SK-N-SH (cell line): ENCODE measurements around the gene EIF3D. TPM values are rescaled to one million over a fixed set of nuclear protein-coding genes. Genes with fewer than 3 reads are reported as not detected.

ENCODE experiments used
- CTCF ChIA-PET: fragments of 300-600, 350-600 bp; formaldehyde crosslinking; extraction: SDS; loops from one replicate; lab custom pipeline; 2021; lab: Yijun Ruan, JAX
- POLR2A ChIA-PET: fragments of 350-600 bp; sonication (Branson Sonifier 250); formaldehyde crosslinking; extraction: SDS; loops from one replicate; lab custom pipeline; 2020; ENCODE audit warnings: antibody characterized with exemption, inconsistent platforms; lab: Yijun Ruan, JAX
- DNase-seq: peaks from one replicate; pipeline ENCODE4 v3.0.0; 2012
- H2AFZ ChIP-seq: fragments of 200-600 bp; sonication (generic); 2 replicates; pipeline ENCODE4 v1.8.1; 2016; ENCODE audit warnings: antibody characterized with exemption, mild to moderate bottlenecking, low read depth
- H3F3A ChIP-seq: fragments of 200-600 bp; sonication (generic); replicated peaks from 2 replicates; pipeline ENCODE3; 2016; ENCODE audit warnings: antibody characterized with exemption, mild to moderate bottlenecking; ENCODE audit not compliant: insufficient read depth
- H3K27ac ChIP-seq, 2 experiments: fragments of 200-500 bp in 1 of 2; fragments of 200-600 bp in 1 of 2; sonication (Bioruptor generic) in 1 of 2; sonication (generic), shearing (Covaris generic) in 1 of 2; 2 replicates each; pipeline versions ENCODE4 v1.5.1 to v1.6.1; 2014 to 2016; ENCODE audit warnings: low read depth in 2 of 2, inconsistent platforms in 1 of 2, low read length in 1 of 2, mild to moderate bottlenecking in 1 of 2, mixed read lengths in 1 of 2
- H3K27me3 ChIP-seq: fragments of 200-600 bp; sonication (generic), shearing (Covaris generic); 2 replicates; pipeline ENCODE4 v1.6.1; 2016; ENCODE audit warnings: mixed run types; ENCODE audit not compliant: insufficient read depth
- H3K36me3 ChIP-seq, 2 experiments: fragments of 200-500 bp in 1 of 2; fragments of 200-600 bp in 1 of 2; sonication (Bioruptor generic) in 1 of 2; sonication (generic) in 1 of 2; replicated peaks in 1 of 2; 2 replicates each; pipeline versions ENCODE3 to v1.5.1; 2014 to 2016; ENCODE audit warnings: low read length in 1 of 2, mild to moderate bottlenecking in 1 of 2; ENCODE audit not compliant: insufficient read depth in 2 of 2, control insufficient read depth in 1 of 2
- H3K4me1 ChIP-seq, 2 experiments: fragments of 200-500 bp in 1 of 2; fragments of 200-600 bp in 1 of 2; sonication (Bioruptor generic) in 1 of 2; sonication (generic), shearing (Covaris generic) in 1 of 2; 2 replicates each; pipeline versions ENCODE4 v1.5.1 to v1.6.1; 2014 to 2016; ENCODE audit warnings: low read depth in 1 of 2, low read length in 1 of 2, mixed run types in 1 of 2; ENCODE audit not compliant: insufficient read depth in 2 of 2, control insufficient read depth in 1 of 2
- H3K4me2 ChIP-seq: fragments of 200-600 bp; sonication (generic), shearing (Covaris generic); 2 replicates; pipeline ENCODE4 v1.6.1; 2017; ENCODE audit warnings: mixed run types
- H3K4me3 ChIP-seq, 2 experiments: fragments of 200-500 bp in 1 of 2; fragments of 200-600 bp in 1 of 2; sonication (Bioruptor generic) in 1 of 2; sonication (generic), shearing (Covaris generic) in 1 of 2; 2 replicates each; pipeline versions ENCODE4 v1.5.1 to v1.8.1; 2014 to 2016; ENCODE audit warnings: low read depth in 2 of 2, inconsistent platforms in 1 of 2, low read length in 1 of 2, mild to moderate bottlenecking in 1 of 2, mixed read lengths in 1 of 2, moderate library complexity in 1 of 2
- H3K79me2 ChIP-seq: fragments of 200-600 bp; sonication (generic); 2 replicates; pipeline ENCODE4 v1.8.1; 2017; ENCODE audit warnings: mild to moderate bottlenecking; ENCODE audit not compliant: insufficient read depth
- H3K9ac ChIP-seq: fragments of 200-600 bp; sonication (generic); 2 replicates; pipeline ENCODE4 v1.6.1; 2017; ENCODE audit warnings: mixed run types
- H3K9me2 ChIP-seq: fragments of 200-600 bp; sonication (generic); 2 replicates; pipeline ENCODE4 v1.6.1; 2017; ENCODE audit warnings: mixed run types
- H3K9me3 ChIP-seq: fragments of 200-600 bp; sonication (generic); 2 replicates; pipeline ENCODE4 v1.6.1; 2017; ENCODE audit warnings: mixed run types, mild to moderate bottlenecking, moderate library complexity
- H4K20me1 ChIP-seq: fragments of 200-600 bp; sonication (generic); 2 replicates; pipeline ENCODE4 v1.6.1; 2017; ENCODE audit warnings: mild to moderate bottlenecking, mixed run types; ENCODE audit not compliant: insufficient read depth
- CHD2 ChIP-seq: fragments of 150-350 bp; IDR thresholded peaks from 2 replicates; pipeline ENCODE4 v1.6.1; 2018; ENCODE audit warnings: low read length; ENCODE audit not compliant: partially characterized antibody
- CTCF ChIP-seq: fragments of 200-600 bp; sonication (generic); IDR thresholded peaks from 2 replicates; pipeline ENCODE4 v1.6.1; 2017; ENCODE audit warnings: antibody characterized with exemption, mild to moderate bottlenecking, moderate library complexity
- EP300 ChIP-seq, 2 experiments: IDR thresholded peaks; 2 replicates each; pipeline versions ENCODE4 v1.4.0 to v1.6.1; 2012; ENCODE audit warnings: borderline replicate concordance in 1 of 2, low read depth in 1 of 2, low read length in 1 of 2
- FOXJ3 ChIP-seq: sonication (generic); formaldehyde crosslinking; IDR thresholded peaks from 2 replicates; pipeline ENCODE4 v1.5.1; 2020; ENCODE audit warnings: mild to moderate bottlenecking, missing genetic modification reagents
- GABPA ChIP-seq: IDR thresholded peaks from 2 replicates; pipeline ENCODE4 v1.4.0; 2012; ENCODE audit warnings: low read depth, mild to moderate bottlenecking
- JUND ChIP-seq: IDR thresholded peaks from 2 replicates; pipeline ENCODE4 v1.4.0; 2012
- MXI1 ChIP-seq: IDR thresholded peaks from 2 replicates; pipeline ENCODE4 v1.6.1; 2012; ENCODE audit warnings: mild to moderate bottlenecking, low read depth, low read length, improper control_type of control experiment
- NFIC ChIP-seq: IDR thresholded peaks from 2 replicates; pipeline ENCODE4 v1.4.0; 2012; ENCODE audit warnings: borderline replicate concordance
- NRF1 ChIP-seq: IDR thresholded peaks from 2 replicates; pipeline ENCODE4 v1.6.1; 2012; ENCODE audit warnings: low read depth, mild to moderate bottlenecking, low read length
- POLR2AphosphoS5 ChIP-seq: IDR thresholded peaks from 2 replicates; pipeline ENCODE4 v1.6.1; 2012; ENCODE audit warnings: low read depth, low read length
- RAD21 ChIP-seq: IDR thresholded peaks from 2 replicates; pipeline ENCODE4 v1.6.1; 2012; ENCODE audit warnings: mild to moderate bottlenecking, low read length
- RCOR1 ChIP-seq: fragments of 150-350 bp; IDR thresholded peaks from 2 replicates; pipeline ENCODE4 v1.6.1; 2017; ENCODE audit warnings: antibody characterized with exemption, low read length
- RFX5 ChIP-seq: IDR thresholded peaks from 2 replicates; pipeline ENCODE4 v1.6.1; 2012; ENCODE audit warnings: mild to moderate bottlenecking, improper control_type of control experiment, low read length
- SIN3A ChIP-seq: IDR thresholded peaks from 2 replicates; pipeline ENCODE4 v1.6.1; 2012; ENCODE audit warnings: low read depth, mild to moderate bottlenecking, low read length, moderate library complexity, borderline replicate concordance
- SMC3 ChIP-seq: IDR thresholded peaks from 2 replicates; pipeline ENCODE4 v1.6.1; 2012; ENCODE audit warnings: low read depth, low read length, improper control_type of control experiment
- TAF1 ChIP-seq: IDR thresholded peaks from 2 replicates; pipeline ENCODE4 v1.6.1; 2012; ENCODE audit warnings: low read depth, mild to moderate bottlenecking, low read length, moderate library complexity, borderline replicate concordance
- TEAD4 ChIP-seq: IDR thresholded peaks from 2 replicates; pipeline ENCODE4 v1.4.0; 2012; ENCODE audit warnings: mild to moderate bottlenecking, borderline replicate concordance; ENCODE audit not compliant: insufficient read depth
- USF1 ChIP-seq: IDR thresholded peaks from 2 replicates; pipeline ENCODE4 v1.4.0; 2012; ENCODE audit warnings: low read depth, borderline replicate concordance
- WGBS: methylation state at CpG from one replicate; pipeline ENCODE4 v1.1.6; 2017; ENCODE audit warnings: low lambda C conversion rate; 5-methylcytosine and 5-hydroxymethylcytosine counted together
- polyA plus RNA-seq, 3 experiments: library from polyadenylated mRNA; depleted of rRNA; stranded (reverse); fragments of >200 nt; gene quantifications; 2 replicates each; pipeline ENCODE4 v1.2.3, GENCODE V29; 2012
- TF ChIP-seq, protein P1 (sequence below): IDR thresholded peaks from 2 replicates; pipeline ENCODE4 v1.4.0; 2012; ENCODE audit warnings: low read depth
- TF ChIP-seq, protein P2 (sequence below): fragments of 150-350 bp; IDR thresholded peaks from 2 replicates; pipeline ENCODE4 v1.6.1; 2017; ENCODE audit warnings: antibody characterized with exemption, low read length, low read depth, borderline replicate concordance

Gene EIF3D
- polyA plus RNA-seq, 1 of the 3 experiments (the other 2 are of a cell fraction) = 423 TPM

DNA sequence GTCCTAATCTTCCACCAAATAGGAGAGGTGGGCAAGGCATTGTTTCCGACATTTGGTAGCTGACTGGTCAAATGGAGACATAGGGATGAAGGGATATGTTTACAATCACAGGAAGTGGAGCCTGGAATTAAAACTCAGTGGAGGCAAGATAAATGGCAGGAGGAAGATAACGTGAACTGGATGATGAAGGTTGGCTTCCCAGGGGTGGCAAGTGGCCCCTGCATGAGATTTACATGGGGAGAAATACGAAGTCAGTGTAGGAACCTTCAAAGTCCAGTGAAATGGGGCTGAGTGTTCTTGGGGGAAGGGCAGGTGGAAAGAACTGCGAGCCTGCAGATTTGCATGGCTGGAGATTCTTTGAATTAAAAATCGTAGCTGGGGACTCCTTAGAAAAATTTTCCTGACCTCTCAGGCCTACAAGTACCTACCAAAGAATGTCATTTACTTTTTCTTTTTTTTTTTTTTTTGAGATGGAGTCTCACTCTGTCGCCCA lies 21.4 kb downstream of the EIF3D start:
- peak overlapping the region; percentile 3 to 80; a peak in 3 of 4 replicates for H3K27ac ChIP-seq
- POLR2A ChIA-PET = interaction anchor here (0.7 to 1.6 kb wide), 6 partner anchors 13 to 83 kb away, joined by 3 to 9 read pairs (median 5); partner anchors contain the start of genes EIF3D and TXN2

DNA sequence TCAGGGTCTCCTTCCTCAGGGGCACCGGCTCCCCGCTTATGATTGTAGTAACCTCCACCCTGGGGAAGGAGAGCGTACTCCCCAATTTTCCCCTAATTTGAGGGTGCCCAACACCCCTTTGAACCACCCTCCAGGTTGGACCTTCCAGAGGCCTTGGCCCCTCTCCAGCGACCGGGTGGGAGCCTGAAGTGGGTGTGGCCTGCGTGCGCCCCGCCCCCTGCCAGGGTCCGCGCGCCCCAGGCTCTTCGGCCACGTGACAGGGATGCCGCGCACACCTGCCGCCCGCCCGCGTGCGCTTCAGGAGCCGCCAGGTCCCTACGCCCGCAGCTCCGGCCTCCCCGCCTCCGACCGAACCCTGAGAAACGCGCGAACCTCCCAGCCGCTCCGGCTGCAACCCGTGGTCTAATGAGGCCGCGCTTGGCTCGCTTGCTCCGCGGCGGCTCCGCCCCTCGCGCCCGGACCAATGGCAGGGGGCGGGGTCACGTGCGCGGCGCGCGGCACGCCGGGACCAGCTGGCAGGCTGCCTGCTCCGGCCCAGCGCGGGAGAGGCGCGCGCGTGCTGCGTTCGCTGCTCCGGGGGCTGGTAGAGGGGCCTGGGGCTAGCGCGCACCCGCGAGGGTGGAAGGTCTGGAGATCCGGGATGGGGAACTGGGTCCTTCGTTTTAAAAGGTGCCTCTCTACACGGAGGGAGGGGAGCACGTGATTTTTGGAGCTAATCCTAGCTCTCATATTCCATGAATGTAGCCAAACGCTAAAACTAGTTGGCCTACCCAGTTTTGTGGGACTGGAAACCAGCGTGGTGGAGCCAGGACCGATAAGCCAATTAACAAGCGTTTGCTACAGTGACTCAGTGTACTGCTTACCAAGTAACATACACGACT lies 22.1 kb downstream of the EIF3D start, which contains the start of gene FOXRED2:
Gene FOXRED2 (minus strand): TSS at position 404 of the 881 bp plus-strand sequence. CDS start 618 bp downstream, outside the sequence.
- DNase-seq = peak; percentile 99
- H3K4me1 ChIP-seq = peaks cover 0 to 18% of the 10 kb centered on the region in 2 experiments; a peak in 2 of 4 replicates
- H3K9me2 ChIP-seq = no peaks in the 10 kb centered on the region
- peak within 1 kb of the TSS; percentile 81 for H3K4me2 ChIP-seq
- peak within 1 kb of the TSS; percentile 82 for H2AFZ ChIP-seq
- peak within 1 kb of the TSS; percentile 3 to 80; a peak in 3 of 4 replicates for H3K27ac ChIP-seq
- H3K36me3 ChIP-seq = peaks cover 8 to 17% of the 10 kb centered on the region in 2 experiments
- 27% methylated on average over 14 of the region's 75 CpGs for WGBS
- no peaks in the 10 kb centered on the region for H3K27me3 ChIP-seq
- TF ChIP-seq TEAD4 (no peak), JUND (no peak), SMC3 (no peak), NFIC (peak; percentile 85), RFX5 (no peak), TAF1 (peak; percentile 81; the same call in 1 of the 2 replicates), MXI1 (peak; percentile 93), CTCF (no peak), CHD2 (peak; percentile 66), POLR2AphosphoS5 (peak; percentile 66; the same call in 1 of the 2 replicates), RCOR1 (no peak), FOXJ3 (CRISPR knock-in tag) (no peak), USF1 (peak; percentile 92), NRF1 (0 out of 2 replicates have a peak, but pooled peaks have one; percentile 37), RAD21 (no peak)
- TF ChIP-seq, protein P1, sequence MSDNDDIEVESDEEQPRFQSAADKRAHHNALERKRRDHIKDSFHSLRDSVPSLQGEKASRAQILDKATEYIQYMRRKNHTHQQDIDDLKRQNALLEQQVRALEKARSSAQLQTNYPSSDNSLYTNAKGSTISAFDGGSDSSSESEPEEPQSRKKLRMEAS = peak; percentile 94; the same call in 1 of the 2 replicates
- TF ChIP-seq, protein P2, sequence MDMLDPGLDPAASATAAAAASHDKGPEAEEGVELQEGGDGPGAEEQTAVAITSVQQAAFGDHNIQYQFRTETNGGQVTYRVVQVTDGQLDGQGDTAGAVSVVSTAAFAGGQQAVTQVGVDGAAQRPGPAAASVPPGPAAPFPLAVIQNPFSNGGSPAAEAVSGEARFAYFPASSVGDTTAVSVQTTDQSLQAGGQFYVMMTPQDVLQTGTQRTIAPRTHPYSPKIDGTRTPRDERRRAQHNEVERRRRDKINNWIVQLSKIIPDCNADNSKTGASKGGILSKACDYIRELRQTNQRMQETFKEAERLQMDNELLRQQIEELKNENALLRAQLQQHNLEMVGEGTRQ = peak; percentile 81
- TF ChIP-seq, all 33 proteins: peak for 9
- Histone ChIP-seq H4K20me1 (peaks cover 4% of the 10 kb centered on the region; the same call in 1 of the 2 replicates), H3K4me3 (peak within 1 kb of the TSS; percentile 51 to 58), H3K9ac (peak within 1 kb of the TSS; percentile 44; the same call in 1 of the 2 replicates), H3K79me2 (no peaks in the 10 kb centered on the region), H3F3A (peaks cover 30% of the 10 kb centered on the region), H3K9me3 (no peaks in the 10 kb centered on the region)
- POLR2A ChIA-PET = interaction anchor here (0.7 to 1.6 kb wide), 8 partner anchors 14 to 269 kb away, joined by 3 to 9 read pairs (median 4); partner anchors contain the start of genes EIF3D, IFT27 and TXN2
- CTCF ChIA-PET = interaction anchor here (1.4 to 2.0 kb wide), 3 partner anchors 20 to 267 kb away, joined by 4 to 5 read pairs (median 4); no protein-coding TSS in a partner anchor

More for the DNA sequence above, 21.4 kb downstream of the EIF3D start:
- TF ChIP-seq SIN3A (no peak), GABPA (no peak), NFIC (no peak), EP300 (IDR thresholded peaks at IDR 0.05; ENCODE audit: borderline replicate concordance in 1 of 2, low read depth in 1 of 2, low read length in 1 of 2) (no peak)
- no peak for DNase-seq
- H3K4me1 ChIP-seq = peaks cover 0 to 18% of the 10 kb centered on the region in 2 experiments; a peak in 2 of 4 replicates
- no peaks in the 10 kb centered on the region for H3K9me2 ChIP-seq
- WGBS = 95% methylated on average over 6 of the region's 6 CpGs
- no peak overlapping the region for H3K9ac ChIP-seq
- peak overlapping the region; percentile 82; the same call in 1 of the 2 replicates for H2AFZ ChIP-seq
- peaks cover 31% of the 10 kb centered on the region for H3F3A ChIP-seq
- CTCF ChIA-PET = interaction anchor here (0.6 to 1.6 kb wide), 2 partner anchors 13 to 266 kb away, joined by 3 to 4 read pairs; no protein-coding TSS in a partner anchor
- H3K27me3 ChIP-seq = no peaks in the 10 kb centered on the region
- H3K79me2 ChIP-seq = no peaks in the 10 kb centered on the region
- H3K4me3 ChIP-seq = peak overlapping the region; percentile 51 to 58; a peak in 3 of 4 replicates
- H3K9me3 ChIP-seq = no peaks in the 10 kb centered on the region
- H3K36me3 ChIP-seq = peaks cover 10 to 24% of the 10 kb centered on the region in 2 experiments
- H3K4me2 ChIP-seq = peak overlapping the region; percentile 81
- H4K20me1 ChIP-seq = peaks cover 4% of the 10 kb centered on the region; the same call in 1 of the 2 replicates
